Stomach smooth muscle (tissue), 2 donors: ENCODE data around the gene CHIC1.
"Not testable (repeated sequence)": the region's sequence is repeated elsewhere in the genome, so short reads cannot be mapped to it uniquely, and the experiment has no call there.

Experiments used
- H3K27ac ChIP-seq: one replicate; pipeline ENCODE4 v1.7.0; 2013; ENCODE audit warnings: mild to moderate bottlenecking, low read length, inconsistent platforms
- H3K27me3 ChIP-seq, 2 donors: one replicate each; pipeline ENCODE4 v1.7.0; 2013; ENCODE audit warnings: low read length in 2 of 2; ENCODE audit not compliant: insufficient read depth in 2 of 2, control insufficient read depth in 1 of 2
- H3K36me3 ChIP-seq, 2 donors: one replicate each; pipeline ENCODE4 v1.7.0; 2013; ENCODE audit warnings: low read length in 2 of 2; ENCODE audit not compliant: control insufficient read depth in 2 of 2, insufficient read depth in 2 of 2
- H3K4me1 ChIP-seq: one replicate; pipeline ENCODE4 v1.7.0; 2013; ENCODE audit warnings: low read length; ENCODE audit not compliant: control insufficient read depth, insufficient read depth
- H3K4me3 ChIP-seq, 2 donors: one replicate each; pipeline ENCODE4 v1.7.0; 2013; ENCODE audit warnings: low read length in 2 of 2
- H3K9ac ChIP-seq, 2 donors: one replicate each; pipeline ENCODE4 v1.7.0; 2013; ENCODE audit warnings: low read length in 2 of 2, mild to moderate bottlenecking in 1 of 2
- H3K9me3 ChIP-seq, 2 donors: one replicate each; pipeline ENCODE4 v1.7.0; 2013; ENCODE audit warnings: low read length in 2 of 2; ENCODE audit not compliant: control insufficient read depth in 2 of 2
- donor health status: healthy.
- donor health status: Pancreatic carcinoma.

Gene CHIC1

GRCh38 chrX:73581002-73581628 lies 18.1 kb downstream of the CHIC1 start:
- H3K36me3 ChIP-seq = no peaks in the 10 kb centered on the region
- H3K27me3 ChIP-seq = no peaks in the 10 kb centered on the region
- no peak overlapping the region for H3K27ac ChIP-seq
- H3K9me3 ChIP-seq = no peaks in the 10 kb centered on the region
- H3K4me3 ChIP-seq = no peak overlapping the region
- H3K9ac ChIP-seq = no peak overlapping the region
- H3K4me1 ChIP-seq = no peaks in the 10 kb centered on the region

- H3K27me3 ChIP-seq, H3K9ac ChIP-seq, H3K4me3 ChIP-seq, H3K9me3 ChIP-seq, H3K27ac ChIP-seq, H3K4me1 ChIP-seq, H3K36me3 ChIP-seq: not testable (repeated sequence)
Measured at GRCh38 chrX:73597758-73598157, 34.8 kb downstream of the CHIC1 start.

GRCh38 chrX:73615022-73615421 lies 52.0 kb downstream of the CHIC1 start:
- peaks cover 0 to 6% of the 10 kb centered on the region in 2 donors for H3K9me3 ChIP-seq
- no peaks in the 10 kb centered on the region for H3K27me3 ChIP-seq
- no peak overlapping the region for H3K4me3 ChIP-seq
- H3K27ac ChIP-seq = no peak overlapping the region
- H3K36me3 ChIP-seq = no peaks in the 10 kb centered on the region
- no peaks in the 10 kb centered on the region for H3K4me1 ChIP-seq
- no peak overlapping the region for H3K9ac ChIP-seq

- not testable (repeated sequence) for H3K9me3 ChIP-seq, H3K36me3 ChIP-seq, H3K4me3 ChIP-seq, H3K4me1 ChIP-seq, H3K9ac ChIP-seq, H3K27ac ChIP-seq, H3K27me3 ChIP-seq
Measured at GRCh38 chrX:73641669-73642068, 78.7 kb downstream of the CHIC1 start.

GRCh38 chrX:73647212-73647611 lies 84.2 kb downstream of the CHIC1 start:
- no peak overlapping the region for H3K4me3 ChIP-seq
- no peaks in the 10 kb centered on the region for H3K9me3 ChIP-seq
- H3K9ac ChIP-seq = no peak overlapping the region
- peaks cover 0 to 2% of the 10 kb centered on the region in 2 donors for H3K27me3 ChIP-seq
- no peak overlapping the region for H3K27ac ChIP-seq
- H3K36me3 ChIP-seq = no peaks in the 10 kb centered on the region
- H3K4me1 ChIP-seq = no peaks in the 10 kb centered on the region

- Histone ChIP-seq H3K9ac (no peak overlapping the region), H3K27ac (no peak overlapping the region), H3K27me3 (peaks cover 0 to 2% of the 10 kb centered on the region in 2 donors), H3K36me3 (no peaks in the 10 kb centered on the region), H3K9me3 (no peaks in the 10 kb centered on the region), H3K4me3 (no peak overlapping the region), H3K4me1 (no peaks in the 10 kb centered on the region)
Measured at GRCh38 chrX:73647632-73648322, 84.8 kb downstream of the CHIC1 start.

- not testable (repeated sequence) for H3K9me3 ChIP-seq, H3K4me1 ChIP-seq, H3K27ac ChIP-seq, H3K27me3 ChIP-seq, H3K36me3 ChIP-seq, H3K9ac ChIP-seq, H3K4me3 ChIP-seq
Measured at GRCh38 chrX:73661322-73661721, 98.3 kb downstream of the CHIC1 start.

- H3K27me3 ChIP-seq = peaks cover 0 to 2% of the 10 kb centered on the region in 2 donors
- no peak overlapping the region for H3K9ac ChIP-seq
- no peaks in the 10 kb centered on the region for H3K9me3 ChIP-seq
- H3K36me3 ChIP-seq = no peaks in the 10 kb centered on the region
- H3K27ac ChIP-seq = no peak overlapping the region
- H3K4me3 ChIP-seq = no peak overlapping the region
- H3K4me1 ChIP-seq = peaks cover 6% of the 10 kb centered on the region
Measured at GRCh38 chrX:73668779-73669178, 105.8 kb downstream of the CHIC1 start.

GRCh38 chrX:73681408-73681807 lies 118.4 kb downstream of the CHIC1 start:
- H3K9me3 ChIP-seq = no peaks in the 10 kb centered on the region
- no peaks in the 10 kb centered on the region for H3K4me1 ChIP-seq
- no peak overlapping the region for H3K27ac ChIP-seq
- no peak overlapping the region for H3K4me3 ChIP-seq
- H3K9ac ChIP-seq = no peak overlapping the region
- H3K36me3 ChIP-seq = no peaks in the 10 kb centered on the region
- H3K27me3 ChIP-seq = peaks cover 0 to 4% of the 10 kb centered on the region in 2 donors

- Histone ChIP-seq H3K36me3 (no peaks in the 10 kb centered on the region), H3K27me3 (peaks cover 0 to under 1% of the 10 kb centered on the region in 2 donors)
Measured at GRCh38 chrX:73683236-73683859, 120.4 kb downstream of the CHIC1 start.

GRCh38 chrX:73707014-73707413 lies 144.0 kb downstream of the CHIC1 start:
- H3K4me3 ChIP-seq, H3K9ac ChIP-seq, H3K9me3 ChIP-seq: not testable (repeated sequence)

More at GRCh38 chrX:73683236-73683859, 120.4 kb downstream of the CHIC1 start:
- no peak overlapping the region for H3K9ac ChIP-seq
- H3K27ac ChIP-seq = no peak overlapping the region
- no peaks in the 10 kb centered on the region for H3K9me3 ChIP-seq
- H3K4me3 ChIP-seq = no peak overlapping the region
- H3K4me1 ChIP-seq = no peaks in the 10 kb centered on the region

More at GRCh38 chrX:73707014-73707413, 144.0 kb downstream of the CHIC1 start:
- not testable (repeated sequence) for H3K27ac ChIP-seq, H3K36me3 ChIP-seq, H3K27me3 ChIP-seq, H3K4me1 ChIP-seq
